KBM-7 (cell line): Measurements from ENCODE around the gene USP5.
"Not testable (repeated sequence)": the region's sequence is repeated elsewhere in the genome, so short reads cannot be mapped to it uniquely, and the experiment has no call there.

Source experiments
- DNase-seq: peaks from one replicate; pipeline ENCODE4 v3.0.0-alpha.2; 2015
- in situ Hi-C: fragments of 300-500 bp; cut with MboI; formaldehyde crosslinking; loops from 2 replicates; pipeline ENCODE4 v1.14.3; 2020; ENCODE audit warnings: low sequenced_read_pairs, low pct_unique_long_range_greater_than_20kb, mixed read lengths

Gene USP5

GRCh38 chr12:6899837-6900519 lies 48.0 kb downstream of the USP5 start:
- in situ Hi-C loops: no loop called here
- DNase-seq: peak; percentile 94

- DNase-seq: no peak
- in situ Hi-C loops: no loop called here
Measured at GRCh38 chr12:6902448-6902847, 50.5 kb downstream of the USP5 start.

- DNase-seq: peak; percentile 85
- in situ Hi-C loops: no loop called here
Measured at GRCh38 chr12:6903722-6904121, 51.8 kb downstream of the USP5 start.

GRCh38 chr12:6904280-6905276 lies 52.6 kb downstream of the USP5 start, which contains the start of gene LRRC23:
TSS of gene LRRC23 (plus strand) at chr12:6904822. CDS start at chr12:6905634, 812 bp downstream.
- peak; percentile 99 for DNase-seq
- in situ Hi-C loops: no loop called here

- DNase-seq: no peak
- in situ Hi-C loops: no loop called here
Measured at GRCh38 chr12:6905414-6906040, 53.6 kb downstream of the USP5 start.

- DNase-seq, in situ Hi-C loops: not testable (repeated sequence)
Measured at GRCh38 chr12:6908141-6908540, 56.2 kb downstream of the USP5 start.

GRCh38 chr12:6909421-6910145 lies 57.6 kb downstream of the USP5 start:
- peak; percentile 49 for DNase-seq
- in situ Hi-C loops: no loop called here

GRCh38 chr12:6912164-6912935 lies 60.4 kb downstream of the USP5 start:
- in situ Hi-C loops: no loop called here
- no peak for DNase-seq

GRCh38 chr12:6914246-6914946 lies 62.4 kb downstream of the USP5 start, which contains the start of gene ENO2:
TSS of gene ENO2 (plus strand) at chr12:6914580. CDS start at chr12:6915833, 1,253 bp downstream.
- DNase-seq: no peak
- in situ Hi-C loops: no loop called here

GRCh38 chr12:6914947-6915788 lies 63.2 kb downstream of the USP5 start:
- DNase-seq: no peak
- in situ Hi-C loops: no loop called here

- DNase-seq: no peak
- in situ Hi-C loops: no loop called here
Measured at GRCh38 chr12:6915789-6916285, 63.9 kb downstream of the USP5 start.
